Activated CD4-positive, alpha-beta memory T cell treated with anti-CD3 and anti-CD28 coated beads, Interleukin-2, amount 10 ng/mL, durations not matched to agents 7 days and 5 days (primary cell): ENCODE measurements around the gene RPS16. TPM values are rescaled to one million over a fixed set of nuclear protein-coding genes. Genes with fewer than 3 reads are reported as not detected.

Source experiments
- CTCF ChIA-PET: fragments of 350-600 bp; sonication (Branson Sonifier 250); formaldehyde crosslinking; loops from one replicate; lab custom pipeline; 2021; ENCODE audit warnings: antibody characterized with exemption, inconsistent platforms; lab: Charles Lee
- POLR2A ChIA-PET: fragments of 350-600 bp; sonication (Branson Sonifier 250); formaldehyde crosslinking; loops from one replicate; lab custom pipeline; 2021; ENCODE audit warnings: antibody characterized with exemption; lab: Charles Lee
- DNase-seq: peaks from one replicate; pipeline ENCODE4 v3.0.0-alpha.2; 2020
- H3K27ac Mint-ChIP-seq: one replicate; pipeline ENCODE4 v1.8.0; 2021; ENCODE audit warnings: mild to moderate bottlenecking, mixed read lengths
- H3K27me3 Mint-ChIP-seq: one replicate; pipeline ENCODE4 v1.8.0; 2021; ENCODE audit warnings: mixed read lengths
- H3K36me3 Mint-ChIP-seq: one replicate; pipeline ENCODE4 v1.8.0; 2021; ENCODE audit warnings: low read depth, mixed read lengths
- H3K4me1 Mint-ChIP-seq: one replicate; pipeline ENCODE4 v1.8.0; 2021; ENCODE audit warnings: mixed read lengths
- H3K4me3 Mint-ChIP-seq: one replicate; pipeline ENCODE4 v1.8.0; 2021; ENCODE audit warnings: mild to moderate bottlenecking, mixed read lengths
- H3K9me3 Mint-ChIP-seq: one replicate; pipeline ENCODE4 v1.8.0; 2021; ENCODE audit warnings: mixed read lengths
- total RNA-seq, 2 experiments: library from RNA; stranded (reverse); gene quantifications; one replicate each; pipeline ENCODE4 v1.2.3, GENCODE V29; 2021

The RPS16 gene
- total RNA-seq, 2 experiments from 2014 or later = 2,238 to 2,243 TPM

DNA sequence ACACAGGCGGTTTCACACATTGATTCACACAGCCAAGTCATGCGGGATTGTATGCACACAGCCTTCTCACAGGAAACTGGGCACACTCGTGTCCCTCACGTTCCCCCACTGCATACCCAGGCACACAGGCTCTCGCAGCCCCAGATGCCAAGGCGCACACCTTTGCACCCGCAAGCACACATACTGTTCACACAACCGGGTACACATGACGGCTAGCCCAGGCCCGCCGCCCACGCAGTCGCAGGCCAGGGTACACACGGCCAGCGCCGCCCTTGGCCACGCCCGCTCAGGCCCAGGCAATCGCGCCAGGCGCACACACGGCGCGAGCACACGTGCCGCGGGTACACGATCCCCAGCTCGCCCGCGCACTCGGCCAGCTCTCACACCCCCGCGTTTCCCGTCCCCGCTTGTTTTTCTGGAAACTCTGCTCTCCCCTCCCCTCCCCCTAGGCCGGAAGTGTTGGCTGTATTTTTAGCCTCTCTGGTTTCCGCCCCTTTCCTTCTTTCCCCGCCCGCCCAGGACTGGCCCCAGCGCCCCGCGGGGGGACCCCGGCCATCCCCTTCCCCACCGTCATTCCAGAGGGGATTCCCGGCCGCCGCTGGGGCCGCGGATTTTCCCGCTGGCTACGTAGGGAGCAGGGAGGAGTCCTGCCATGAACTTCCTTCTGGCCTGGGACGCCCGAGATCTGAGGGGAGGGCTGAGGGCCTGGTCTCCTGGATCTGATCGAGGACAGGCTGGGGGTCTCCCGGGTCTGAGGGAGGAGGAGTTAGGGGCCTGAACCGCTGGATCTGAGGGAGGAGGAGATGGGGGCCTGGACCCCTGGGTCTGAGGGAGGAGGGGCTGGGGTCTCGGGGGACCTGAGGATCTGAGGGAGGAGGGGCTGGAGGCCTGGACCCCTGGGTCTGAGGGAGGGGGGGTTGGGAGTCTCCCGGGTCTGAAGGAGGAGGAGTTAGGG, 33.1 kb downstream of the RPS16 start:
- CTCF ChIA-PET = interaction anchor here (0.5 to 2.8 kb wide), 4 partner anchors 9 to 526 kb away, joined by 3 to 30 read pairs (median 4); partner anchors contain the start of genes MED29, PAF1, PLEKHG2 and SAMD4B
- Mint-ChIP-seq H3K27me3 (no peaks in the 10 kb centered on the region), H3K36me3 (peaks cover 28% of the 10 kb centered on the region), H3K9me3 (no peaks in the 10 kb centered on the region), H3K4me3 (peak overlapping the region; percentile 76), H3K4me1 (peaks cover 75% of the 10 kb centered on the region), H3K27ac (peak overlapping the region; percentile 98)
- DNase-seq = peak; percentile 90
- POLR2A ChIA-PET = interaction anchor here (0.9 to 10.6 kb wide), 10 partner anchors 9 to 67 kb away, joined by 3 to 175 read pairs (median 14); partner anchors contain the start of genes GMFG, MED29, PAF1 and PLEKHG2

- DNase-seq = peak; percentile 91
- peaks cover 83% of the 10 kb centered on the region for H3K4me1 Mint-ChIP-seq
- POLR2A ChIA-PET = interaction anchor here (0.6 to 10.6 kb wide), 14 partner anchors 10 to 138 kb away, joined by 3 to 175 read pairs (median 4); partner anchors contain the start of genes GMFG, MED29, PAF1 and PLEKHG2
- H3K36me3 Mint-ChIP-seq = peaks cover 23% of the 10 kb centered on the region
- H3K4me3 Mint-ChIP-seq = peak overlapping the region; percentile 76
- H3K27ac Mint-ChIP-seq = peak overlapping the region; percentile 98
- no peaks in the 10 kb centered on the region for H3K9me3 Mint-ChIP-seq
- CTCF ChIA-PET = interaction anchor here (0.5 to 2.8 kb wide), 10 partner anchors 10 to 526 kb away, joined by 3 to 30 read pairs (median 4); partner anchors contain the start of genes EID2B, MED29, PAF1 and PLEKHG2
- H3K27me3 Mint-ChIP-seq = no peaks in the 10 kb centered on the region
Measured at GRCh38 chr19:39401549-39402345, 34.0 kb downstream of the RPS16 start.

DNA sequence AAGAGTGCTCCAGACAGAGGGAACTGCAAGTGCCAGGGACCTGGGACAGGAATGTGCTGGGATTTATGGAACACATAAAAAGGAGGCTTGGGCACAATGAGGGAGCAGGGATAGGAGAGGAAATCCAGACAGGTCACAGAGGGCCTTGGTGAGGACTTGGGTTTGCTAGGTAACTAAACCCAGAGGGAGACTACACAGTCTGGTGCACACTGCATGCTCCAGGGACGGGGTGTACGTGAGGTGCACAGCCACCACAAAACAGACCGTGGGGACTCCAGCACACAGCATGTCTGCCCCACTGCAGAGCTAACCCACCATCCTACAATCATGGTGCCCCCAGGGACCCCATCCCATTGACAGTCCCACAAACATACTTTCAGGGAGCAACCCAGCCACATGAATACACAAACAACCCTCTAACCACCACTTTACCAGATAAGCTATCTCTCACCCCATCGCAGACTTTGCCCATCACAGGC, 34.6 kb downstream of the RPS16 start:
- Mint-ChIP-seq H3K9me3 (no peaks in the 10 kb centered on the region), H3K36me3 (peaks cover 23% of the 10 kb centered on the region), H3K4me1 (peaks cover 80% of the 10 kb centered on the region), H3K27me3 (no peaks in the 10 kb centered on the region), H3K27ac (peak overlapping the region; percentile 98), H3K4me3 (peak overlapping the region; percentile 76)
- no peak for DNase-seq
- POLR2A ChIA-PET = interaction anchor here (0.7 to 10.6 kb wide), 12 partner anchors 10 to 138 kb away, joined by 3 to 175 read pairs (median 4); partner anchors contain the start of genes GMFG, MED29, PAF1 and PLEKHG2
- CTCF ChIA-PET = interaction anchor here (0.9 to 2.8 kb wide), 8 partner anchors 10 to 443 kb away, joined by 3 to 30 read pairs (median 4); partner anchors contain the start of genes EID2B, MED29, PAF1 and PLEKHG2

GRCh38 chr19:39400061-39400460, 35.7 kb downstream of the RPS16 start:
- POLR2A ChIA-PET = interaction anchor here (0.7 to 10.6 kb wide), 5 partner anchors 8 to 64 kb away, joined by 3 to 195 read pairs (median 157); partner anchors contain the start of genes GMFG, MED29, PAF1 and PLEKHG2
- peaks cover 76% of the 10 kb centered on the region for H3K4me1 Mint-ChIP-seq

GRCh38 chr19:39399668-39400050, 36.1 kb downstream of the RPS16 start:
- Mint-ChIP-seq H3K36me3 (peaks cover 34% of the 10 kb centered on the region), H3K4me3 (no peak overlapping the region), H3K27me3 (no peaks in the 10 kb centered on the region), H3K4me1 (peaks cover 75% of the 10 kb centered on the region), H3K9me3 (no peaks in the 10 kb centered on the region), H3K27ac (peak overlapping the region; percentile 96)
- DNase-seq = no peak
- CTCF ChIA-PET = interaction anchor here (2.8 to 3.5 kb wide), 3 partner anchors 8 to 12 kb away, joined by 30 to 113 read pairs (median 57); partner anchors contain the start of genes PLEKHG2 and ZFP36
- POLR2A ChIA-PET = interaction anchor here (0.7 to 10.6 kb wide), 7 partner anchors 8 to 64 kb away, joined by 3 to 195 read pairs (median 60); partner anchors contain the start of genes GMFG, MED29, PAF1 and PLEKHG2

More at GRCh38 chr19:39400061-39400460, 35.7 kb downstream of the RPS16 start:
- CTCF ChIA-PET = interaction anchor here (1.3 to 2.8 kb wide), 2 partner anchors 12 to 58 kb away, joined by 4 to 30 read pairs; partner anchors contain the start of genes PLEKHG2 and SAMD4B
- H3K27ac Mint-ChIP-seq = peak overlapping the region; percentile 96
- H3K4me3 Mint-ChIP-seq = no peak overlapping the region
- H3K36me3 Mint-ChIP-seq = peaks cover 31% of the 10 kb centered on the region
- H3K9me3 Mint-ChIP-seq = no peaks in the 10 kb centered on the region
- H3K27me3 Mint-ChIP-seq = no peaks in the 10 kb centered on the region
- DNase-seq = no peak

- peak overlapping the region; percentile 68 for H3K4me3 Mint-ChIP-seq
- peaks cover 75% of the 10 kb centered on the region for H3K4me1 Mint-ChIP-seq
- peak overlapping the region; percentile 96 for H3K27ac Mint-ChIP-seq
- H3K9me3 Mint-ChIP-seq = no peaks in the 10 kb centered on the region
- ChIA-PET POLR2A (interaction anchor here (0.8 to 7.7 kb wide), 15 partner anchors 9 to 444 kb away, joined by 3 to 195 read pairs (median 4); partner anchors contain the start of genes GMFG, PLEKHG2, RPS16 and SAMD4B), CTCF (interaction anchor here (0.8 to 3.5 kb wide), 16 partner anchors 9 to 853 kb away, joined by 3 to 113 read pairs (median 4); partner anchors contain the start of genes EID2, EID2B, GMFG and PLEKHG2)
- no peaks in the 10 kb centered on the region for H3K27me3 Mint-ChIP-seq
- peaks cover 40% of the 10 kb centered on the region for H3K36me3 Mint-ChIP-seq
- DNase-seq = peak; percentile 79
Measured at GRCh38 chr19:39398297-39398864, 37.4 kb downstream of the RPS16 start.

DNA sequence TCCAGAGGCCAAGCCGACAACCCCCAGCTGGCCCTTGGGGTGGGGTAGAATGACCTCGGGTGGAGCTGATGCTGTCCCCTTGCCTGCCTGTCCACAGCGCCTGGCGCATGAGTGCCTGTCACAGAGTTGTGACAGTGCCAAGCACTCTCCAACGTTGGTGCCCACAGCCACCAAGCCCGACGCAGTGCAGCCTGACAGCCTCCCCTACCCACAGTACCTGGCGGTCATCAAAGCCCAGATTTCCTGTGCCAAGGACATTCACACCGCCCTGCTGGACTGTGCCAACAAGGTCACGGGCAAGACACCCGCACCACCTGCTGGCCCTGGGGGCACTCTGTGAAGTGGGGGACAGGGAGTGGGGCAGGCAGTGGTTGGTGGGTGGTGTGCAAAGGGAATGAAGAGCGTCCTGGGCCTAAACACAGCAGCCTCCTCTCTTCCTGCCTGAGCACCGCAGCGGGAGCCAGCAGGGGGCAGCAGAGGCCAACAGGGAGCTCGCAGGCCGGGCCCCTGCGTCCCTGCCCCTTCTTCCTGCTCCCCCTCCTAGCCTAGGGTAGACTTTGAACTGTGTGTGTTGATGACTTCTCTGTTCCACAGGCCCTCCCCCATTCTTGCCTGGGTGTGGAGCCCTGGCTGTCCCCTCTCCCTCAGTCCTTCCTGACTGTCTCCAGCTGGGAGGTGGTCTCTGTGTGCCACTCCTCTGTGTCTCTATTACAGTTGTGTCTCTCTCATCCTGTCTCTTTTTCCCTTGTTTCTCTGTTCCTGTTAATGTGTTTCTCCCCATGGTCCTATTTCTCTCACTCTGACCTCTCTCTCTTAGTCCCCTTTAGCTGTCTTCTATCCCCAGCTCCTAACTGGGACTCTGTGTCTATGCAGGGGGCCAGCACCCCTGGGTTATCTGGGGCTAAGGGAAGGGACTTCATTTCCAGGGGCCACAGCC, 38.1 kb downstream of the RPS16 start:
- peaks cover 76% of the 10 kb centered on the region for H3K4me1 Mint-ChIP-seq
- CTCF ChIA-PET = interaction anchor here (0.8 to 3.5 kb wide), 17 partner anchors 10 to 853 kb away, joined by 3 to 113 read pairs (median 3); partner anchors contain the start of genes EID2, EID2B, GMFG and PLEKHG2
- H3K27me3 Mint-ChIP-seq = no peaks in the 10 kb centered on the region
- H3K27ac Mint-ChIP-seq = peak overlapping the region; percentile 96
- peak overlapping the region; percentile 68 for H3K4me3 Mint-ChIP-seq
- DNase-seq = peak; percentile 95
- POLR2A ChIA-PET = interaction anchor here (0.6 to 7.7 kb wide), 20 partner anchors 8 to 445 kb away, joined by 3 to 195 read pairs (median 4); partner anchors contain the start of genes EID2B, GMFG, PLEKHG2 and RPS16
- H3K9me3 Mint-ChIP-seq = no peaks in the 10 kb centered on the region
- H3K36me3 Mint-ChIP-seq = peaks cover 42% of the 10 kb centered on the region

- POLR2A ChIA-PET = interaction anchor here (0.9 to 3.4 kb wide), 28 partner anchors 12 to 549 kb away, joined by 3 to 60 read pairs (median 4); partner anchors contain the start of genes DLL3, EID2, GMFG and IFNL4
- H3K36me3 Mint-ChIP-seq = peaks cover 54% of the 10 kb centered on the region
Measured at GRCh38 chr19:39390751-39391437, 44.9 kb downstream of the RPS16 start, which contains the start of the genes MED29 and PAF1. Gene MED29, plus strand, starts transcription at chr19:39391378. Its CDS starts 45 bp downstream, at chr19:39391423. Gene PAF1, minus strand, starts transcription at chr19:39391106. Its CDS starts 242 bp downstream, at chr19:39390864.

DNA sequence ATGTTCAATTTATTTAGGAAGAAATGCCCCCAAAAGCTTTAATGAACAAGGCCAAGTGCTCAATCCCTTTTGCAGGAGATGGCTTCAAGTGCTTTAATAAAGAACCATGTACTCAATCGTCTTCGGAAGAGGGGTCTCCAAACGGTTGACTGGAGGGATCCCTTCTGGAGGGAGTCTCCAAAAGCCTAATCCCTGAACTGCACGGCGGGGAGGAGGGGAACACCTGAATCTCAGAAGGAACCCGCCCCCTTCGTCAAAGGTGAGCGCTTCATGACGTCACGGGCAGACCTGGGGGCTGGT, 45.3 kb downstream of the RPS16 start:
- H3K4me3 Mint-ChIP-seq = peak overlapping the region; percentile 90
- peak; percentile 79 for DNase-seq
- CTCF ChIA-PET = interaction anchor here (0.5 to 3.9 kb wide), 9 partner anchors 11 to 800 kb away, joined by 3 to 34 read pairs (median 5); partner anchors contain the start of genes PLEKHG2, RPS16 and SAMD4B

More at GRCh38 chr19:39390751-39391437, 44.9 kb downstream of the RPS16 start, which contains the start of the genes MED29 and PAF1:
- H3K4me3 Mint-ChIP-seq = peak within 1 kb of the TSS; percentile 90
- no peaks in the 10 kb centered on the region for H3K9me3 Mint-ChIP-seq
- CTCF ChIA-PET = interaction anchor here (0.5 to 3.9 kb wide), 11 partner anchors 11 to 800 kb away, joined by 3 to 34 read pairs (median 4); partner anchors contain the start of genes PLEKHG2, RPS16 and SAMD4B
- H3K4me1 Mint-ChIP-seq = peaks cover 51% of the 10 kb centered on the region
- H3K27me3 Mint-ChIP-seq = no peaks in the 10 kb centered on the region
- peak; percentile 97 for DNase-seq
- peak within 1 kb of the TSS; percentile 97 for H3K27ac Mint-ChIP-seq

More for the DNA sequence above, 45.3 kb downstream of the RPS16 start:
- H3K27me3 Mint-ChIP-seq = no peaks in the 10 kb centered on the region
- POLR2A ChIA-PET = interaction anchor here (0.9 to 3.4 kb wide), 16 partner anchors 12 to 317 kb away, joined by 3 to 60 read pairs (median 8); partner anchors contain the start of genes EID2, GMFG, PLEKHG2 and RPS16
- H3K27ac Mint-ChIP-seq = peak overlapping the region; percentile 97
- peaks cover 49% of the 10 kb centered on the region for H3K4me1 Mint-ChIP-seq
- H3K36me3 Mint-ChIP-seq = peaks cover 54% of the 10 kb centered on the region
- H3K9me3 Mint-ChIP-seq = no peaks in the 10 kb centered on the region
